IMR-90 (cell line): Measurements from ENCODE around the gene FGF2.

Experiments used
- BHLHE40 ChIP-seq: fragments of 150-350 bp; IDR thresholded peaks from 2 replicates; pipeline ENCODE4 v1.6.1; 2016; ENCODE audit warnings: mild to moderate bottlenecking, low read depth, low read length
- CEBPB ChIP-seq: IDR thresholded peaks from 2 replicates; pipeline ENCODE4 v1.6.1; 2012; ENCODE audit warnings: low read depth, low read length, improper control_type of control experiment
- FOS ChIP-seq: fragments of 150-350 bp; IDR thresholded peaks from 2 replicates; pipeline ENCODE4 v1.6.1; 2016; ENCODE audit warnings: low read depth, low read length
- MAFK ChIP-seq: IDR thresholded peaks from 2 replicates; pipeline ENCODE4 v1.6.1; 2012; ENCODE audit warnings: low read depth, low read length, improper control_type of control experiment
- MAZ ChIP-seq: IDR thresholded peaks from 2 replicates; pipeline ENCODE4 v1.6.1; 2012; ENCODE audit warnings: low read depth, mild to moderate bottlenecking, low read length, improper control_type of control experiment, moderate library complexity, borderline replicate concordance
- NFE2L2 ChIP-seq: fragments of 150-350 bp; IDR thresholded peaks from 2 replicates; pipeline ENCODE4 v1.6.1; 2016; ENCODE audit warnings: low read depth, mild to moderate bottlenecking, low read length
- POLR2A ChIP-seq: IDR thresholded peaks from 2 replicates; pipeline ENCODE4 v1.6.1; 2012; ENCODE audit warnings: mild to moderate bottlenecking, low read depth, low read length
- RAD21 ChIP-seq: IDR thresholded peaks from 2 replicates; pipeline ENCODE4 v1.6.1; 2012; ENCODE audit warnings: low read length, improper control_type of control experiment
- RCOR1 ChIP-seq: IDR thresholded peaks from 2 replicates; pipeline ENCODE4 v1.6.1; 2012; ENCODE audit warnings: mild to moderate bottlenecking, low read length, improper control_type of control experiment; ENCODE audit not compliant: insufficient replicate concordance
- RFX5 ChIP-seq: IDR thresholded peaks from 2 replicates; pipeline ENCODE4 v1.8.0; 2012; ENCODE audit warnings: low read depth, mild to moderate bottlenecking, low read length, moderate library complexity
- SMC3 ChIP-seq: fragments of 150-350 bp; IDR thresholded peaks from 2 replicates; pipeline ENCODE4 v1.6.1; 2016; ENCODE audit warnings: low read depth, mild to moderate bottlenecking, antibody characterized with exemption, low read length, moderate library complexity
- TF ChIP-seq, protein P1 (sequence below): conservative IDR thresholded peaks from 2 replicates; pipeline ENCODE4 v1.5.1; 2012; ENCODE audit warnings: mild to moderate bottlenecking, low read depth, low read length, improper control_type of control experiment
- TF ChIP-seq, protein P2 (sequence below): fragments of 150-350 bp; IDR thresholded peaks from 2 replicates; pipeline ENCODE4 v1.6.1; 2017; ENCODE audit warnings: mild to moderate bottlenecking, antibody characterized with exemption, low read length, low read depth
- TF ChIP-seq, protein P3 (sequence below): fragments of 150-350 bp; IDR thresholded peaks from 2 replicates; pipeline ENCODE4 v1.6.1; 2016; ENCODE audit warnings: low read depth, mild to moderate bottlenecking, low read length, moderate library complexity, borderline replicate concordance

DNA sequence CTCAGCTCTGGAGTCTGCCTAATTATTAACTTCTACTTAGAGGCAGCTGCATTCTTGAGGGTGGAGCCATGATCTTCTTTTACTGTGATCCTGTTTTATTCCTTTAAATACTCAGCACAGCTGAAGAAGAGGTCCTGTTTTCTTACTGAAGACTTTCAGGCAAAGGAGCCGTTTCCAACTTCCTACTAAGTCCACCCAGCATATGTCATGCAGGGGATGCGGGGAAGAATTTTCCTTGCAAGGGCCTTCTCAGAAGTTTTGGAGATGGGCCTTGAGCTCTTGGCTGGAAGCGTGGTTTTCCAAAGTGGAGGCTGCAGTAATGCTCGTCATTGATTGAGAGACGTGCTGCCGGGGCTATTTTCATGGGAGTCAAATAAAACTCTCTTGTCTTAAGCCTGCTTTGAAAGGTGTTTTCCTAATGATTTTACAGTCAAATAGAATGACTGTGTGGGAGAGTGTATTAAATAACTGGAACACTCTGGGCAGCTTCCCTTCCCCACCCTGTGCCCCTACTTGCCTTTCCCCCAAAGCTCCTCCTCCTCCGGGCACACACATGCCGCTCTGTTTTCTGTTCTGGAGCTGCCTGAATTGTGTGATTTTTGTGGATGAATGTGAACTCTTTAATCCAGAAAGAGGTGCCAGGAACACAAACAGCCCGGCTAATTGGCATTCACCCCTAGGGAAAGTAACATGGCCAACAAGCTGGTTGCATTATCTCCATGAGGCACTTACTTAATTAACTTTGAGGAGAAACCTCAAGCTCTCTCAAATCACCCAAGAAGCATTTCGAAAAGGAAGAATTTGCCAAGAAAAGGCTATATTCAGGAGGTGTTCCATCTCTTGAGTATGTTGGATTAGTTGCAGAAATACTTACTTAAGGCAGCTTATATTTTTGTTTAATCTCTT lies 28.1 kb downstream of the FGF2 start:
- TF ChIP-seq POLR2A (no peak), SMC3 (no peak), MAZ (no peak), CEBPB (no peak), NFE2L2 (no peak), RCOR1 (no peak), MAFK (no peak), FOS (no peak), BHLHE40 (no peak), RAD21 (no peak), RFX5 (no peak)
- TF ChIP-seq, protein P1, sequence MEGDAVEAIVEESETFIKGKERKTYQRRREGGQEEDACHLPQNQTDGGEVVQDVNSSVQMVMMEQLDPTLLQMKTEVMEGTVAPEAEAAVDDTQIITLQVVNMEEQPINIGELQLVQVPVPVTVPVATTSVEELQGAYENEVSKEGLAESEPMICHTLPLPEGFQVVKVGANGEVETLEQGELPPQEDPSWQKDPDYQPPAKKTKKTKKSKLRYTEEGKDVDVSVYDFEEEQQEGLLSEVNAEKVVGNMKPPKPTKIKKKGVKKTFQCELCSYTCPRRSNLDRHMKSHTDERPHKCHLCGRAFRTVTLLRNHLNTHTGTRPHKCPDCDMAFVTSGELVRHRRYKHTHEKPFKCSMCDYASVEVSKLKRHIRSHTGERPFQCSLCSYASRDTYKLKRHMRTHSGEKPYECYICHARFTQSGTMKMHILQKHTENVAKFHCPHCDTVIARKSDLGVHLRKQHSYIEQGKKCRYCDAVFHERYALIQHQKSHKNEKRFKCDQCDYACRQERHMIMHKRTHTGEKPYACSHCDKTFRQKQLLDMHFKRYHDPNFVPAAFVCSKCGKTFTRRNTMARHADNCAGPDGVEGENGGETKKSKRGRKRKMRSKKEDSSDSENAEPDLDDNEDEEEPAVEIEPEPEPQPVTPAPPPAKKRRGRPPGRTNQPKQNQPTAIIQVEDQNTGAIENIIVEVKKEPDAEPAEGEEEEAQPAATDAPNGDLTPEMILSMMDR = no peak
- TF ChIP-seq, protein P2, sequence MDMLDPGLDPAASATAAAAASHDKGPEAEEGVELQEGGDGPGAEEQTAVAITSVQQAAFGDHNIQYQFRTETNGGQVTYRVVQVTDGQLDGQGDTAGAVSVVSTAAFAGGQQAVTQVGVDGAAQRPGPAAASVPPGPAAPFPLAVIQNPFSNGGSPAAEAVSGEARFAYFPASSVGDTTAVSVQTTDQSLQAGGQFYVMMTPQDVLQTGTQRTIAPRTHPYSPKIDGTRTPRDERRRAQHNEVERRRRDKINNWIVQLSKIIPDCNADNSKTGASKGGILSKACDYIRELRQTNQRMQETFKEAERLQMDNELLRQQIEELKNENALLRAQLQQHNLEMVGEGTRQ = no peak
- TF ChIP-seq, protein P3, sequence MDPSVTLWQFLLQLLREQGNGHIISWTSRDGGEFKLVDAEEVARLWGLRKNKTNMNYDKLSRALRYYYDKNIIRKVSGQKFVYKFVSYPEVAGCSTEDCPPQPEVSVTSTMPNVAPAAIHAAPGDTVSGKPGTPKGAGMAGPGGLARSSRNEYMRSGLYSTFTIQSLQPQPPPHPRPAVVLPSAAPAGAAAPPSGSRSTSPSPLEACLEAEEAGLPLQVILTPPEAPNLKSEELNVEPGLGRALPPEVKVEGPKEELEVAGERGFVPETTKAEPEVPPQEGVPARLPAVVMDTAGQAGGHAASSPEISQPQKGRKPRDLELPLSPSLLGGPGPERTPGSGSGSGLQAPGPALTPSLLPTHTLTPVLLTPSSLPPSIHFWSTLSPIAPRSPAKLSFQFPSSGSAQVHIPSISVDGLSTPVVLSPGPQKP = no peak
